GM08714 (cell line): Measurements from ENCODE around the gene PLEKHG5.
A peak's percentile ranks its signal among the peaks of the same experiment; 100 is the strongest.

Source experiments
- H3K4me3 ChIP-seq: fragments of 200-500 bp; sonication (Bioruptor generic); 2 replicates; pipeline ENCODE4 v1.5.1; 2014; ENCODE audit warnings: mild to moderate bottlenecking, low read length, inconsistent platforms
- ZNF274 ChIP-seq: IDR thresholded peaks from 2 replicates; pipeline ENCODE4 v1.6.1; 2012; ENCODE audit warnings: mild to moderate bottlenecking, low read depth, low read length

PLEKHG5 gene, protein sequence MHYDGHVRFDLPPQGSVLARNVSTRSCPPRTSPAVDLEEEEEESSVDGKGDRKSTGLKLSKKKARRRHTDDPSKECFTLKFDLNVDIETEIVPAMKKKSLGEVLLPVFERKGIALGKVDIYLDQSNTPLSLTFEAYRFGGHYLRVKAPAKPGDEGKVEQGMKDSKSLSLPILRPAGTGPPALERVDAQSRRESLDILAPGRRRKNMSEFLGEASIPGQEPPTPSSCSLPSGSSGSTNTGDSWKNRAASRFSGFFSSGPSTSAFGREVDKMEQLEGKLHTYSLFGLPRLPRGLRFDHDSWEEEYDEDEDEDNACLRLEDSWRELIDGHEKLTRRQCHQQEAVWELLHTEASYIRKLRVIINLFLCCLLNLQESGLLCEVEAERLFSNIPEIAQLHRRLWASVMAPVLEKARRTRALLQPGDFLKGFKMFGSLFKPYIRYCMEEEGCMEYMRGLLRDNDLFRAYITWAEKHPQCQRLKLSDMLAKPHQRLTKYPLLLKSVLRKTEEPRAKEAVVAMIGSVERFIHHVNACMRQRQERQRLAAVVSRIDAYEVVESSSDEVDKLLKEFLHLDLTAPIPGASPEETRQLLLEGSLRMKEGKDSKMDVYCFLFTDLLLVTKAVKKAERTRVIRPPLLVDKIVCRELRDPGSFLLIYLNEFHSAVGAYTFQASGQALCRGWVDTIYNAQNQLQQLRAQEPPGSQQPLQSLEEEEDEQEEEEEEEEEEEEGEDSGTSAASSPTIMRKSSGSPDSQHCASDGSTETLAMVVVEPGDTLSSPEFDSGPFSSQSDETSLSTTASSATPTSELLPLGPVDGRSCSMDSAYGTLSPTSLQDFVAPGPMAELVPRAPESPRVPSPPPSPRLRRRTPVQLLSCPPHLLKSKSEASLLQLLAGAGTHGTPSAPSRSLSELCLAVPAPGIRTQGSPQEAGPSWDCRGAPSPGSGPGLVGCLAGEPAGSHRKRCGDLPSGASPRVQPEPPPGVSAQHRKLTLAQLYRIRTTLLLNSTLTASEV

GRCh38 chr1:6491480-6491962, at the start of gene PLEKHG5:
Gene PLEKHG5 (minus strand): TSS chr1:6491667. CDS start chr1:6477571, 14,096 bp downstream.
- H3K4me3 ChIP-seq: peak within 1 kb of the TSS; percentile 65
- TF ChIP-seq ZNF274: no peak

DNA sequence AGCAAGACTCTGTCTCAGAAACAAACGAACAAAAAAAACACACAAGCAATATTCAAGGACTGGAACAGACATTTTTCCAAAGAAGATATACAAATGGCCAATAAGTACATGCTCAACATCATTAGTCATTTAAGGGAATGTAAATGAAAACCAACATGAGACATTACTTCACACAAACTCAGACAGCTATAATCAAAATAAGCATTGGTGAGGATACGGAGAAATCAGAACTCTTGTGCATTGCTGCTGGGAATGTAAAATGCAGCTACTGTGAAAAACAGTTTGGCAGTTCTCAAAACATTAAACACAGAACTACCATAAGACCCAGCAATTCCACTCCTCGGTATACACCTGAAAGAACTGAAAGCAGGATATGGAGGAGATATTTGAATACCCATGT, 47.5 kb upstream of the PLEKHG5 start:
- TF ChIP-seq ZNF274: no peak
- no peak overlapping the region for H3K4me3 ChIP-seq

- TF ChIP-seq ZNF274: no peak
- H3K4me3 ChIP-seq: no peak overlapping the region
Measured at GRCh38 chr1:6536291-6536690, 44.8 kb upstream of the PLEKHG5 start.

DNA sequence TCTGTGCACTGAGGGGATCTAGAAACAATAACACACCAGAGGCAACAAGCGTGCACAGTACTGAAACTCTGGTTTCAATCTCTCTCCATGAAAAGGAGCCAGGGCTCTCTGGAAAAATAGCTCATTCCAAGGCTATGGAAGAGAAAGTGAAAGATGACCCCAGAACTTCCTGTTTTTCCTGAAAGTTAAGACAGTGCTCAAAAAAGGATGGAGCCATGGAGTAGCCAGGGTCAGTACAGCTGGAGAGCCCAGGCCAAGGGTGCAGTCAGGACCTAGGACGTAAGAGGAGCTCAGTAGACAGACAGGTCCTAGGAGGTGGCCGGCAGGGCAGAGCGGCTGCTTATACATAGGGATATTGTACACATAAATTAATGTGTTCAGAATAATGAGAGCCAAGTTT, 43.7 kb upstream of the PLEKHG5 start:
- no peak for TF ChIP-seq ZNF274
- H3K4me3 ChIP-seq: no peak overlapping the region

GRCh38 chr1:6534248-6534822, 42.9 kb upstream of the PLEKHG5 start:
- no peak overlapping the region for H3K4me3 ChIP-seq
- no peak for TF ChIP-seq ZNF274

- no peak overlapping the region for H3K4me3 ChIP-seq
- no peak for TF ChIP-seq ZNF274
Measured at GRCh38 chr1:6531996-6532395, 40.5 kb upstream of the PLEKHG5 start.

GRCh38 chr1:6530504-6531160, 39.2 kb upstream of the PLEKHG5 start:
- H3K4me3 ChIP-seq: no peak overlapping the region
- no peak for TF ChIP-seq ZNF274

DNA sequence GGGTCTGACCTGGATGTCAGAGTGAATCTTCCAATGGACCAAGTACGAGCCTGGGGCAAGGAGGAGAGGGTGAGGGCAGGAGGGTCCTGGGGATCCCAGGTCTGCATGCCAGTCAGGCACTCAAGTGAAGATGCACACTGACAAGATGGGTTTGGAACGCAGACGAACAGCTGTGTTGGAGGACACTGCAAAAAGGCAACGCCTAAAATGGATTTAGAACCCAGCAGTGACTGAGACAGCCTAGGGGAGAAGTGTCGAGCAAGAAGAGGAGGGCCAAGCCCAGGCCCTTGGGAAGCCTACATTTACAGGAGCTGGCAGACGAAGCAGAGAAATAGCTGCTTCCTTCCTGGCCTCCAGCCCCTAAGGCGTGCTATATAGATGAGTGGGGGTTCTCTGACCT, 37.0 kb upstream of the PLEKHG5 start:
- no peak for TF ChIP-seq ZNF274

DNA sequence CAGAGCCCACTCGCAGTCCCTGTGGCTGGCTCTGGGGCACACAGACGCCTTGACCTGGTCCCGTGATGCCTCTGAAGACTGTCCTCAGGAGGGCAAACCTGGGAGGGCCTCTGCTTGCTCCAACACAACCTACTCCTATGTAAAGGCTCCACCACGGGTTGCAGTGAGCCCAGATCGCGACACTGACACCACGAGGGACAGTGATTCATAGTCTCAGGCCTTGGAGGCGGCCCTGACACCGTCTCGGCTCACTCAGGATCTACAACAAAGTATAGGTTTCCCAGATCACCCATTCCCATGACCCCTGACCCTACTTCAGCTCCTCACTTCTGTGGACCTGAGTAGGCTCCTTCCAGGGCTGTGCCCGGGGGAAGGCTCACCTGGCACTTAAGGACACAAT, 34.8 kb upstream of the PLEKHG5 start:
- H3K4me3 ChIP-seq: no peak overlapping the region
- TF ChIP-seq ZNF274: no peak

More for the DNA sequence above, 37.0 kb upstream of the PLEKHG5 start:
- H3K4me3 ChIP-seq: no peak overlapping the region

DNA sequence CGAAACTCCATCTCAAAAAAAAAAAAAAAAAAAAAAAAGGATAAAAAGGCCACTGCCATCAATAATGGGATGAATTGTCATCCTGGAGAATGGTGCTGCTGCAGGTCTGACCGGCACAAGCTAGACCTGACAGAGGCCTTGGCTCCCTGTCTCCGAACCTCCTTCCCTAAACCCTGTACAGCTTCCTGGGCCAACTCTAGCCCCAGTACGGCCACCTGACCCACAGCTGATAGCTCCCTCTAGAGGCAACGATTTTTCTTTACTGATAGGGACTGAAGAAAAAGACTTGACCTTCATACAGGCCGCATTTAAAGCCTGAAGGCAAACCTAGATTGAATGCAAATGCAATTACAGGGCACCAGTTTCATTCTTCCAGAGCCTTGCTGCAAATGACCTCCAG, 32.1 kb upstream of the PLEKHG5 start:
- no peak overlapping the region for H3K4me3 ChIP-seq
- no peak for TF ChIP-seq ZNF274

DNA sequence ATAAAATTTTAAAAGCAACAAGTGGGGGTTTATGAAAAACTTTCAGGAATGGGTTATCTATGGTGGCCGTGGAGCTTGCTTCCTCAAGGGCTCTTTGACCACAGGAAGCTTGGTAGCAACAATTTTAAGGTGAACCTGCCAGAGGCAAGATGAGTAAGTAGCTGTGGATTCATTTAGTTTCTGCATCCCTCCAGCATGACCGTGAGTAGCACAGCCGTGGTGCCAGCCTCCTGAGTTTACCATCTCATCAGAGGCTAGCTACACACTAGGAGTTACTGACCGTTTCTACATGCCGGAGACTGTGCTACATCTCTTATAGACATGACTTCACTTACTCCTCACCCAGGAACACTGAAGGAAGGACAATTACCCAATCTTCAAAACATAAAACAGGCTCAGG, 30.1 kb upstream of the PLEKHG5 start:
- TF ChIP-seq ZNF274: no peak
- no peak overlapping the region for H3K4me3 ChIP-seq

GRCh38 chr1:6519935-6520671, 28.6 kb upstream of the PLEKHG5 start:
- TF ChIP-seq ZNF274: no peak
- no peak overlapping the region for H3K4me3 ChIP-seq

GRCh38 chr1:6519491-6519934, 28.0 kb upstream of the PLEKHG5 start:
- H3K4me3 ChIP-seq: no peak overlapping the region
- no peak for TF ChIP-seq ZNF274
